ENCODE results near the gene FNIP1.

The FNIP1 gene

DNA sequence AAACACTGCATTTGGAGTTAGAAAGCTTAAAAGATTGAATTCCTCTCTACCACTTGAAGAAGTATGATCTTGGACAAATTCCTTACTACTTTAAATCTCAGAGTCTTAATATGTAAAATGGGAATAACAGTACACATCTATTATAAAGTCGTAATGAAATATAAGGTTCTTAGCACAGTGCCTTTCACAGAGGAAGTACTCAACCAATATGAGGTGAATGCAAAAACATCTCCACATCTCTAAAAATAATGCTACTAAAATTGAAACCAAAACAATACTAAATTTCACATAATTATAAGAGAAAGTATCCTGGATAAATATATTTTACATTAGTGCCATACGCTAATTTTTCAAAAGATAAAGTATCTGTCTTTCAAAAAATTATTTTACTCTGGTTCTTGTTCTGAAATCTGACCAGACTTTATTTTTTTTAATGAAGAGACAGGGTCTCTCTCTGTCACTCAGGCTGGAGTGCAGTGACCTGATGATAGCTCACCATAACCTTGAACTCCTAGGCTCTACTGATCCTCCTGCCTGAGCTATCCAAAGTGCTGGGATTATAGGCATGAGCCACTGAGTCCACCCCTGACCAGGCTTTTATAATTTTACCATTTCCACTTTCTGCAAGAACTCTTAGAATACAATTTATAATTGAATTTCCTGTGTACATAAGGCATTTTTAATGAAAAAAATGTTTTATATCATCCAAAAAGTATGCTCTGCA lies 21.3 kb upstream of the FNIP1 start:
- Histone ChIP-seq H3K9me3 (replicated peaks; ENCODE audit: insufficient read depth, low read length) (no peaks in the 10 kb centered on the region), H3K4me3 (ENCODE audit: low read length) (no peak overlapping the region), H3K27ac (ENCODE audit: low read length) (no peak overlapping the region), H2AFZ (ENCODE audit: low read length) (no peak overlapping the region), H3F3A (ENCODE audit: insufficient read depth, low read length) (no peaks in the 10 kb centered on the region), H3K79me2 (ENCODE audit: low read length) (no peaks in the 10 kb centered on the region), H3K27me3 (replicated peaks; ENCODE audit: insufficient read depth, low read length) (no peaks in the 10 kb centered on the region), H3K9me2 (replicated peaks; ENCODE audit: insufficient read depth, low read length) (no peaks in the 10 kb centered on the region), H3K9ac (ENCODE audit: low read length) (no peak overlapping the region), H3K4me1 (ENCODE audit: low read length) (0 out of 2 replicates have a peak, but pooled peaks cover 2% of the 10 kb centered on the region), H3K36me3 (replicated peaks; ENCODE audit: insufficient read depth, low read length) (no peaks in the 10 kb centered on the region), H4K20me1 (ENCODE audit: insufficient read depth, low read length) (no peaks in the 10 kb centered on the region), H3K4me2 (ENCODE audit: low read depth, low read length) (no peak overlapping the region)
- no peak for DNase-seq
- TF ChIP-seq, protein P1, sequence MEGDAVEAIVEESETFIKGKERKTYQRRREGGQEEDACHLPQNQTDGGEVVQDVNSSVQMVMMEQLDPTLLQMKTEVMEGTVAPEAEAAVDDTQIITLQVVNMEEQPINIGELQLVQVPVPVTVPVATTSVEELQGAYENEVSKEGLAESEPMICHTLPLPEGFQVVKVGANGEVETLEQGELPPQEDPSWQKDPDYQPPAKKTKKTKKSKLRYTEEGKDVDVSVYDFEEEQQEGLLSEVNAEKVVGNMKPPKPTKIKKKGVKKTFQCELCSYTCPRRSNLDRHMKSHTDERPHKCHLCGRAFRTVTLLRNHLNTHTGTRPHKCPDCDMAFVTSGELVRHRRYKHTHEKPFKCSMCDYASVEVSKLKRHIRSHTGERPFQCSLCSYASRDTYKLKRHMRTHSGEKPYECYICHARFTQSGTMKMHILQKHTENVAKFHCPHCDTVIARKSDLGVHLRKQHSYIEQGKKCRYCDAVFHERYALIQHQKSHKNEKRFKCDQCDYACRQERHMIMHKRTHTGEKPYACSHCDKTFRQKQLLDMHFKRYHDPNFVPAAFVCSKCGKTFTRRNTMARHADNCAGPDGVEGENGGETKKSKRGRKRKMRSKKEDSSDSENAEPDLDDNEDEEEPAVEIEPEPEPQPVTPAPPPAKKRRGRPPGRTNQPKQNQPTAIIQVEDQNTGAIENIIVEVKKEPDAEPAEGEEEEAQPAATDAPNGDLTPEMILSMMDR (IDR thresholded peaks at IDR 0.05; ENCODE audit: low read length) = no peak
- TF ChIP-seq EZH2phosphoT487 (IDR thresholded peaks at IDR 0.05; ENCODE audit: low read length) (no peak), EZH2 (optimal IDR thresholded peaks at IDR 0.05; ENCODE audit: low read depth, low read length) (no peak)

DNA sequence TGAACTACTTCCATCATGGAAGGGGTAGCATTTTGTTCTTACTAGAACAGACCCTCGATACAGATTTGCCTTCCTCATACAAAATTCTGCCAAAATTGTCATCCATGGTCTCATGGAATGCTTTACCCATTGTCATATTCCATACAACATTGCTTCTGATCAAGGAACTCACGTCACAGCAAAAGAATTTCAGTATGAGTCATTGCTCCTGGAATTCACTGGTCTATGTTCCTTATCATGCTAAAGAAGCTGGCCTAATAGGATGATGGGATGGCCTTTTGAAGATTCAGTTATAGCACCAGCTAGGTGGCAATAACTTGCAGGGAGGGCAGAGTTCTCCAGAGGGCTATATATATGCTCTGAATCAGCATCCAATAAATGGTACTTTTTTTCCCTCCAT lies 18.2 kb upstream of the FNIP1 start:
- Histone ChIP-seq H3K9me3 (replicated peaks; ENCODE audit: insufficient read depth, low read length) (no peaks in the 10 kb centered on the region), H3F3A (ENCODE audit: insufficient read depth, low read length) (no peaks in the 10 kb centered on the region), H3K27me3 (replicated peaks; ENCODE audit: insufficient read depth, low read length) (no peaks in the 10 kb centered on the region), H4K20me1 (ENCODE audit: insufficient read depth, low read length) (no peaks in the 10 kb centered on the region), H3K27ac (ENCODE audit: low read length) (no peak overlapping the region), H3K9ac (ENCODE audit: low read length) (no peak overlapping the region), H3K4me3 (ENCODE audit: low read length) (no peak overlapping the region), H3K79me2 (ENCODE audit: low read length) (no peaks in the 10 kb centered on the region), H2AFZ (ENCODE audit: low read length) (no peak overlapping the region), H3K36me3 (replicated peaks; ENCODE audit: insufficient read depth, low read length) (no peaks in the 10 kb centered on the region), H3K4me2 (ENCODE audit: low read depth, low read length) (no peak overlapping the region), H3K9me2 (replicated peaks; ENCODE audit: insufficient read depth, low read length) (no peaks in the 10 kb centered on the region), H3K4me1 (ENCODE audit: low read length) (peaks cover 8% of the 10 kb centered on the region)
- TF ChIP-seq, protein P1 (IDR thresholded peaks at IDR 0.05; ENCODE audit: low read length) = no peak
- no peak for TF ChIP-seq EZH2phosphoT487 (IDR thresholded peaks at IDR 0.05; ENCODE audit: low read length)
- TF ChIP-seq EZH2 (optimal IDR thresholded peaks at IDR 0.05; ENCODE audit: low read depth, low read length) = no peak
- no peak for DNase-seq

DNA sequence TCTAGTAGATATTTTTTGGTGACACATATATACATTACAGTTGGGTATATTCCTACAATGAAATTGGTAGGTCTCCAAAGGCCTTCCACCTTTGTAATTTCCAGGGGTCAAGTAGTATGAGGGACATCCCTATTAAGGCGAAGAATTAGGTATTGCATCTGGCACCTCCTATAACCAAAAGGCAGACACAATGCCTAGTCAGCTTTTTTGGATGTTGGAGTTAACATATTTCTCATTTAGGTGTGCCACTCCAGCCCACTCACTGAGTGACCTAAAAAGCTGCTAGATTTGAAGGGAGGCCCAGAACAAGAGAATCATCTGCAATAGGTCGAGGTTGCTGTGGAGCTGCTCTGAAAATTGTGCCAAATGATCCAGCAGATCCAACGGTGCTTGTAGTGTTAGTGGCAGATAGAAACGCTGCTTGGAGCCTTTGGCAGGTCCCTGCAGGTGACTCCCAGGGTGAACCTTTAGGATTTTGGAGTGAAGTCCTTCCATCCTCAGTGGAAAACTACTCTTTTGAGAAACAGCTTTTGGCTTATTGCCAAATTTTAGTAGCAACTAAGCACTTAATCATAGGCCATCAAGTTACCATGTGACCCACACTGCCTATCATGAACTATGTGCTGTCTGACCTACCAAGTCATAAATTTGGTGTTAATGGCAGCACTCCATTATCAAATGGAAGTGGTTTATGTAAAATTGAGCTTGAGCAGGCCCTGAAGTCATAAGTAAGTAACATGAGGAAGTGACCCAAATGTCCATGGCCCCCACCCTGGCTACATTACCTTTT lies 15.7 kb upstream of the FNIP1 start:
- H4K20me1 ChIP-seq (ENCODE audit: insufficient read depth, low read length) = no peaks in the 10 kb centered on the region
- H3K36me3 ChIP-seq (replicated peaks; ENCODE audit: insufficient read depth, low read length) = no peaks in the 10 kb centered on the region
- H3K9me2 ChIP-seq (replicated peaks; ENCODE audit: insufficient read depth, low read length) = no peaks in the 10 kb centered on the region
- TF ChIP-seq EZH2phosphoT487 (IDR thresholded peaks at IDR 0.05; ENCODE audit: low read length) (no peak), EZH2 (optimal IDR thresholded peaks at IDR 0.05; ENCODE audit: low read depth, low read length) (no peak)
- TF ChIP-seq, protein P1 (IDR thresholded peaks at IDR 0.05; ENCODE audit: low read length) = no peak
- H3K27ac ChIP-seq (ENCODE audit: low read length) = no peak overlapping the region
- H3K4me1 ChIP-seq (ENCODE audit: low read length) = peaks cover 11% of the 10 kb centered on the region
- no peaks in the 10 kb centered on the region for H3K9me3 ChIP-seq (replicated peaks; ENCODE audit: insufficient read depth, low read length)
- H2AFZ ChIP-seq (ENCODE audit: low read length) = no peak overlapping the region
- H3F3A ChIP-seq (ENCODE audit: insufficient read depth, low read length) = no peaks in the 10 kb centered on the region
- no peaks in the 10 kb centered on the region for H3K79me2 ChIP-seq (ENCODE audit: low read length)
- no peak overlapping the region for H3K4me2 ChIP-seq (ENCODE audit: low read depth, low read length)
- DNase-seq = no peak
- no peak overlapping the region for H3K9ac ChIP-seq (ENCODE audit: low read length)
- no peaks in the 10 kb centered on the region for H3K27me3 ChIP-seq (replicated peaks; ENCODE audit: insufficient read depth, low read length)
- H3K4me3 ChIP-seq (ENCODE audit: low read length) = no peak overlapping the region
